GM12878 (cell line): ENCODE results near the gene PDSS2. TPM values are rescaled to one million over a fixed set of nuclear protein-coding genes. Genes with fewer than 3 reads are reported as not detected.
"Not testable (repeated sequence)": the region's sequence is repeated elsewhere in the genome, so short reads cannot be mapped to it uniquely, and the experiment has no call there.

Source experiments
- ATAC-seq: fragments of 200-7000 bp; cut with Tn5 transposase; 3 replicates; pipeline ENCODE4 v1.9.1; 2020; ENCODE audit warnings: mild to moderate bottlenecking, moderate library complexity
- BruUV-seq: library from RNA; stranded (reverse); fragments of 400-500 nt; replicated peaks from 2 replicates; lab custom pipeline; 2021; lab: Mats Ljungman, UMichigan
- CTCF ChIA-PET: fragments of 300-600 bp; sonication (Branson Sonifier 250); formaldehyde crosslinking; extraction: SDS; loops from one replicate; lab custom pipeline; 2021; ENCODE audit warnings: inconsistent platforms; lab: Yijun Ruan, JAX
- POLR2A ChIA-PET: fragments of 350-600 bp; formaldehyde crosslinking; extraction: SDS; loops from one replicate; lab custom pipeline; 2021; ENCODE audit warnings: inconsistent platforms; lab: Charles Lee
- RAD21 ChIA-PET: fragments of 300-600 bp; sonication (Branson Sonifier 250); formaldehyde crosslinking; loops from one replicate; lab custom pipeline; 2023; ENCODE audit warnings: antibody characterized with exemption; ENCODE audit not compliant: unreplicated experiment; lab: Charles Lee
- SMC1A ChIA-PET: fragments of 300-600 bp; sonication (Branson Sonifier 250); formaldehyde crosslinking; loops from one replicate; lab custom pipeline; 2023; ENCODE audit not compliant: unreplicated experiment, uncharacterized antibody; lab: Charles Lee
- DNase-seq: peaks from one replicate; pipeline ENCODE4 v3.0.0-alpha.2; 2011; ENCODE audit warnings: low read depth, low spot score
- FAIRE-seq: peaks from 3 replicates; lab custom pipeline; 2011; peaks lifted over from hg19 to GRCh38; lab: Jason Lieb, UNC
- H2AFZ ChIP-seq: 2 replicates; pipeline ENCODE4 v1.6.0; 2011; ENCODE audit warnings: low read depth, low read length, control low read depth; ENCODE audit not compliant: control insufficient read depth
- H3K27ac ChIP-seq: 2 replicates; pipeline ENCODE4 v1.5.1; 2011; ENCODE audit warnings: control low read depth; ENCODE audit not compliant: control insufficient read depth, insufficient read depth
- H3K27me3 ChIP-seq, 2 experiments: replicated peaks in 1 of 2; 2 replicates each; pipeline versions ENCODE4 v1.6.0 to v1.6.1; 2011; ENCODE audit warnings: low read length in 1 of 2; ENCODE audit not compliant: control insufficient read depth in 2 of 2, insufficient read depth in 2 of 2
- H3K36me3 ChIP-seq, 2 experiments: 2 replicates each; pipeline ENCODE4 v1.5.1; 2011; ENCODE audit warnings: low read length in 1 of 2; ENCODE audit not compliant: control insufficient read depth in 2 of 2, insufficient read depth in 2 of 2
- H3K4me1 ChIP-seq: 2 replicates; pipeline ENCODE4 v1.6.1; 2011; ENCODE audit warnings: mild to moderate bottlenecking, low read length, moderate library complexity, mixed read lengths; ENCODE audit not compliant: control insufficient read depth, insufficient read depth
- H3K4me2 ChIP-seq: 2 replicates; pipeline ENCODE4 v1.6.0; 2011; ENCODE audit warnings: control low read depth; ENCODE audit not compliant: control insufficient read depth, insufficient read depth
- H3K4me3 ChIP-seq: fragments of 200-600 bp; sonication (generic); 2 replicates; pipeline ENCODE4 v1.5.1; 2016
- H3K79me2 ChIP-seq: 2 replicates; pipeline ENCODE4 v1.6.0; 2011; ENCODE audit warnings: low read length; ENCODE audit not compliant: control insufficient read depth, insufficient read depth
- H3K9ac ChIP-seq: 2 replicates; pipeline ENCODE4 v1.8.0; 2011; ENCODE audit warnings: low read length, control low read depth, mixed read lengths; ENCODE audit not compliant: control insufficient read depth, insufficient read depth
- H3K9me3 ChIP-seq: replicated peaks from 3 replicates; pipeline ENCODE4 v1.5.1; 2011; ENCODE audit warnings: mild to moderate bottlenecking, low read length; ENCODE audit not compliant: control insufficient read depth, insufficient read depth
- H4K20me1 ChIP-seq: 2 replicates; pipeline ENCODE4 v1.6.0; 2011; ENCODE audit not compliant: control insufficient read depth, insufficient read depth
- DPF2 ChIP-seq: fragments of 450-650 bp; IDR thresholded peaks from 2 replicates; pipeline ENCODE4 v1.6.1; 2017; ENCODE audit warnings: mild to moderate bottlenecking
- EGR1 ChIP-seq, 2 experiments: IDR thresholded peaks; 1 replicate in 1 of 2; 2 replicates in 1 of 2; pipeline ENCODE4 v1.6.1; 2011 to 2012; ENCODE audit warnings: low read depth in 2 of 2, low read length in 2 of 2, borderline replicate concordance in 1 of 2, mild to moderate bottlenecking in 1 of 2, moderate library complexity in 1 of 2
- HDAC6 ChIP-seq: fragments of 200-600 bp; sonication (generic); IDR thresholded peaks from one replicate; pipeline ENCODE4 v1.8.0; 2017; ENCODE audit warnings: antibody characterized with exemption; ENCODE audit not compliant: unreplicated experiment
- KDM1A ChIP-seq: fragments of 200-600 bp; sonication (generic); IDR thresholded peaks from 2 replicates; pipeline ENCODE4 v1.6.1; 2016; ENCODE audit warnings: borderline replicate concordance
- POLR2AphosphoS2 ChIP-seq: IDR thresholded peaks from 2 replicates; pipeline ENCODE4 v1.6.1; 2011; ENCODE audit warnings: low read depth, mild to moderate bottlenecking, low read length, improper control_type of control experiment, moderate library complexity
- POLR2AphosphoS5 ChIP-seq: IDR thresholded peaks from 2 replicates; pipeline ENCODE4 v1.6.1; 2011; ENCODE audit warnings: mild to moderate bottlenecking, low read length, inconsistent platforms
- YBX1 ChIP-seq: fragments of 450-650 bp; IDR thresholded peaks from 2 replicates; pipeline ENCODE4 v1.6.1; 2016; ENCODE audit warnings: antibody characterized with exemption
- WGBS: methylation state at CpG from one replicate; pipeline ENCODE4 v1.1.6; 2016; ENCODE audit warnings: low lambda C conversion rate; ENCODE audit not compliant: insufficient replicate concordance, insufficient coverage; ENCODE audit errors: missing lambda C conversion rate; 5-methylcytosine and 5-hydroxymethylcytosine counted together
- in situ Hi-C: fragments of 300-500 bp; cut with MboI; formaldehyde crosslinking; loops from 9 replicates; pipeline ENCODE4 v1.14.3; 2018; ENCODE audit warnings: mixed read lengths
- intact Hi-C: fragments of 100-400 bp; cut with micrococcal nuclease; formaldehyde crosslinking; loops from one replicate; pipeline ENCODE4 v1.14.2; 2022; ENCODE audit not compliant: unreplicated experiment
- polyA plus RNA-seq, 11 experiments: library from polyadenylated mRNA; depleted of rRNA in 4 of 11; unstranded in 6 of 11; stranded (reverse) in 5 of 11; fragments of >200 nt; fragmentation: Nextera tagmentation in 4 of 11; fragmentation: Illumina TruSeq in 1 of 11; extraction: Ambion mirVana in 4 of 11; extraction: Trizol in 1 of 11; gene quantifications; 1 replicate in 1 of 11; 2 replicates in 10 of 11; pipeline versions ENCODE4 v1.2.1 to v1.2.3, GENCODE V29; 2011 to 2016; ENCODE audit warnings: inconsistent platforms in 2 of 11, missing spikeins in 2 of 11, low read depth in 1 of 11
- total RNA-seq, 4 experiments: library from RNA; depleted of rRNA in 3 of 4; stranded (reverse); fragments of >200 nt in 3 of 4; fragmentation: Illumina TruSeq in 1 of 4; extraction: Trizol in 1 of 4; gene quantifications; 2 replicates each; pipeline versions ENCODE4 v1.2.1 to v1.2.3, GENCODE V29; 2013 to 2021
- TF ChIP-seq, protein P1 (sequence below): IDR thresholded peaks from 2 replicates; pipeline ENCODE4 v1.6.1; 2012; ENCODE audit warnings: improper control_type of control experiment, low read depth, low read length; ENCODE audit not compliant: insufficient replicate concordance

Gene PDSS2
- total and polyA plus RNA-seq, 10 of the 15 experiments (the other 5 are each of a cell fraction or from before 2014, with no cell fraction given), result 7.7 to 15.5 (median 9.6) TPM

DNA sequence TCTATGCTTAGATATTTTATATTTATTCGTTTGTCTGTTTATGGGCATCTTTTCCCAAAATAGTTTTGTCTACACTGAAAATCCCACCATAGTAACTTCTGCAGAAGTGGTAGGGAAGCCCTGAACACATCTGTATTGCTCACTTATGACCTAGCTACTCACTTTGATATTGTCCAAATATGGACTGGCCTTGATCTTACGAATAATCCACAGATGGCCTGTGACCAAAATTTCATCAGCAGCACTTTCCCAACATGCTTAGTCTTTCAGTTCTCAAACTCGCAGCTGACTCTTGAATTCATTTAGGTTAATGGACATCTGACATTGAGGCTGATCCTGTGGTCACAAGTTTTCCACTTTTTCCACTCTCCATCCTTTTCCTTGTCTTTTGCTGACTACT lies 263.2 kb downstream of the PDSS2 start:
- whole genome bisulfite sequencing, result 95% methylated on average over 3 of the region's 3 CpGs
- no TSS peak for BruUV-seq
- in situ Hi-C loops, result no loop called here
- no peak for FAIRE-seq
- H3K27me3 ChIP-seq, result no peaks in the 10 kb centered on the region
- no peak overlapping the region for H2AFZ ChIP-seq
- no peak for DNase-seq
- H4K20me1 ChIP-seq, result no peaks in the 10 kb centered on the region
- SMC1A ChIA-PET, result interaction anchor here (0.6 kb wide), 1 partner anchor 36 kb away, joined by 3 read pairs; no protein-coding TSS in a partner anchor
- H3K27ac ChIP-seq, result no peak overlapping the region
- no peak overlapping the region for H3K4me3 ChIP-seq
- H3K4me2 ChIP-seq, result no peak overlapping the region
- intact Hi-C loops, result no loop called here
- H3K79me2 ChIP-seq, result no peaks in the 10 kb centered on the region
- RAD21 ChIA-PET, result no interaction called here
- CTCF ChIA-PET, result interaction anchor here (1.1 kb wide), 1 partner anchor 17 kb away, joined by 3 read pairs; no protein-coding TSS in a partner anchor
- TF ChIP-seq DPF2 (no peak), EGR1 (IDR thresholded peaks at IDR 0.05; ENCODE audit: borderline replicate concordance in 1 of 2, low read depth in 2 of 2, low read length in 2 of 2) (no peak), POLR2AphosphoS2 (no peak), YBX1 (no peak), KDM1A (no peak), HDAC6 (no peak), POLR2AphosphoS5 (no peak)
- TF ChIP-seq, protein P1, sequence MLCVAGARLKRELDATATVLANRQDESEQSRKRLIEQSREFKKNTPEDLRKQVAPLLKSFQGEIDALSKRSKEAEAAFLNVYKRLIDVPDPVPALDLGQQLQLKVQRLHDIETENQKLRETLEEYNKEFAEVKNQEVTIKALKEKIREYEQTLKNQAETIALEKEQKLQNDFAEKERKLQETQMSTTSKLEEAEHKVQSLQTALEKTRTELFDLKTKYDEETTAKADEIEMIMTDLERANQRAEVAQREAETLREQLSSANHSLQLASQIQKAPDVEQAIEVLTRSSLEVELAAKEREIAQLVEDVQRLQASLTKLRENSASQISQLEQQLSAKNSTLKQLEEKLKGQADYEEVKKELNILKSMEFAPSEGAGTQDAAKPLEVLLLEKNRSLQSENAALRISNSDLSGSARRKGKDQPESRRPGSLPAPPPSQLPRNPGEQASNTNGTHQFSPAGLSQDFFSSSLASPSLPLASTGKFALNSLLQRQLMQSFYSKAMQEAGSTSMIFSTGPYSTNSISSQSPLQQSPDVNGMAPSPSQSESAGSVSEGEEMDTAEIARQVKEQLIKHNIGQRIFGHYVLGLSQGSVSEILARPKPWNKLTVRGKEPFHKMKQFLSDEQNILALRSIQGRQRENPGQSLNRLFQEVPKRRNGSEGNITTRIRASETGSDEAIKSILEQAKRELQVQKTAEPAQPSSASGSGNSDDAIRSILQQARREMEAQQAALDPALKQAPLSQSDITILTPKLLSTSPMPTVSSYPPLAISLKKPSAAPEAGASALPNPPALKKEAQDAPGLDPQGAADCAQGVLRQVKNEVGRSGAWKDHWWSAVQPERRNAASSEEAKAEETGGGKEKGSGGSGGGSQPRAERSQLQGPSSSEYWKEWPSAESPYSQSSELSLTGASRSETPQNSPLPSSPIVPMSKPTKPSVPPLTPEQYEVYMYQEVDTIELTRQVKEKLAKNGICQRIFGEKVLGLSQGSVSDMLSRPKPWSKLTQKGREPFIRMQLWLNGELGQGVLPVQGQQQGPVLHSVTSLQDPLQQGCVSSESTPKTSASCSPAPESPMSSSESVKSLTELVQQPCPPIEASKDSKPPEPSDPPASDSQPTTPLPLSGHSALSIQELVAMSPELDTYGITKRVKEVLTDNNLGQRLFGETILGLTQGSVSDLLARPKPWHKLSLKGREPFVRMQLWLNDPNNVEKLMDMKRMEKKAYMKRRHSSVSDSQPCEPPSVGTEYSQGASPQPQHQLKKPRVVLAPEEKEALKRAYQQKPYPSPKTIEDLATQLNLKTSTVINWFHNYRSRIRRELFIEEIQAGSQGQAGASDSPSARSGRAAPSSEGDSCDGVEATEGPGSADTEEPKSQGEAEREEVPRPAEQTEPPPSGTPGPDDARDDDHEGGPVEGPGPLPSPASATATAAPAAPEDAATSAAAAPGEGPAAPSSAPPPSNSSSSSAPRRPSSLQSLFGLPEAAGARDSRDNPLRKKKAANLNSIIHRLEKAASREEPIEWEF, result no peak
- TF ChIP-seq, all 136 proteins: peak for 0
- POLR2A ChIA-PET, result no interaction called here
- H3K36me3 ChIP-seq, result no peaks in the 10 kb centered on the region
- no peak for ATAC-seq
- no peak overlapping the region for H3K9ac ChIP-seq
- H3K9me3 ChIP-seq, result no peaks in the 10 kb centered on the region
- no peaks in the 10 kb centered on the region for H3K4me1 ChIP-seq

DNA sequence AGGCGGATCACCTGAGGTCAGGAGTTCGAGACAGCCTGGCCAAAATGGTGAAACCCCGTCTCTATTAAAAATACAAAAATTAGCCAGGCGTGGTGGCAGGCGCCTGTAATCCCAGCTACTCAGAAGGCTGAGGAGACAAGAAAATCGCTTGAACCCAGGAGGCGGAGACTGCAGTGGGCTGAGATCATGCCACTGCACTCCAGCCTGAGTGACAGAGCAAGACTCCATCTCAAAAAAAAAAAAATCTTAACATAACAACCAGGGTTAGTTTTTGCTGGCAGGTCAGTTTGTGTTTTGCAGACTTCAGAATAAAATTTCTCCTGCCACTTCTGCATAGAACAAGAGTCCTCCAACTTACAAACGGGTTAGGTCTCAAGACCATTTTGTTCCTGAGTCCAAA lies 264.6 kb downstream of the PDSS2 start:
- ATAC-seq, FAIRE-seq, H4K20me1 ChIP-seq, DNase-seq, H3K4me2 ChIP-seq, H3K79me2 ChIP-seq, H3K36me3 ChIP-seq, RAD21 ChIA-PET, H3K4me3 ChIP-seq, H2AFZ ChIP-seq, H3K9me3 ChIP-seq, H3K27ac ChIP-seq, H3K27me3 ChIP-seq, CTCF ChIA-PET, H3K9ac ChIP-seq, POLR2A ChIA-PET, BruUV-seq, in situ Hi-C loops, intact Hi-C loops, SMC1A ChIA-PET, H3K4me1 ChIP-seq: not testable (repeated sequence)
- WGBS, result 97% methylated on average over 8 of the region's 8 CpGs
